SU-DHL-6 (cell line): ENCODE results near the gene DCXR.

Experiments used
- H2AFZ ChIP-seq: fragments of 200-600 bp; sonication (generic); 2 replicates; pipeline ENCODE4 v1.6.1; 2014; ENCODE audit warnings: low read depth, mild to moderate bottlenecking, moderate library complexity, mixed read lengths, antibody characterized with exemption, low read length; ENCODE audit not compliant: severe bottlenecking
- H3F3A ChIP-seq: fragments of 200-600 bp; shearing (Covaris generic); 2 replicates; pipeline ENCODE4 v1.6.0; 2016; ENCODE audit warnings: antibody characterized with exemption, mild to moderate bottlenecking; ENCODE audit not compliant: insufficient read depth
- H3K27ac ChIP-seq: fragments of 200-600 bp; sonication (generic); 2 replicates; pipeline ENCODE4 v1.5.1; 2016; ENCODE audit warnings: low read depth, mild to moderate bottlenecking, low read length, moderate library complexity, mixed read lengths
- H3K27me3 ChIP-seq: fragments of 200-600 bp; sonication (generic), shearing (Covaris generic); 2 replicates; pipeline ENCODE4 v1.6.0; 2014; ENCODE audit warnings: mild to moderate bottlenecking, low read length
- H3K36me3 ChIP-seq: fragments of 200-600 bp; sonication (generic); 2 replicates; pipeline ENCODE4 v1.6.1; 2014; ENCODE audit warnings: mild to moderate bottlenecking, low read length, mixed read lengths
- H3K4me2 ChIP-seq: fragments of 300-600, 200-600 bp; shearing (Covaris generic), sonication (generic); 2 replicates; pipeline ENCODE4 v1.6.0; 2014; ENCODE audit warnings: low read length, low read depth, mild to moderate bottlenecking; ENCODE audit not compliant: poor library complexity, severe bottlenecking
- H3K4me3 ChIP-seq: fragments of 200-600 bp; sonication (generic); 2 replicates; pipeline ENCODE4 v1.5.1; 2014; ENCODE audit warnings: antibody characterized with exemption, low read length, mild to moderate bottlenecking, mixed read lengths; ENCODE audit not compliant: insufficient read depth, poor library complexity, severe bottlenecking
- H3K79me2 ChIP-seq: fragments of 200-600 bp; sonication (generic); 2 replicates; pipeline ENCODE4 v1.6.1; 2014; ENCODE audit warnings: mild to moderate bottlenecking, low read length, moderate library complexity; ENCODE audit not compliant: insufficient read depth
- H3K9ac ChIP-seq: fragments of 200-600 bp; sonication (generic); 2 replicates; pipeline ENCODE4 v1.7.0; 2014; ENCODE audit warnings: mild to moderate bottlenecking, low read length
- H3K9me2 ChIP-seq: fragments of 200-600 bp; sonication (generic); replicated peaks from 2 replicates; pipeline ENCODE4 v1.6.1; 2014; ENCODE audit warnings: low read length; ENCODE audit not compliant: insufficient read depth
- H3K9me3 ChIP-seq: fragments of 200-600 bp; sonication (generic); 2 replicates; pipeline ENCODE4 v1.6.1; 2014; ENCODE audit warnings: low read length, mixed read lengths; ENCODE audit not compliant: insufficient read depth
- H4K20me1 ChIP-seq: fragments of 200-600 bp; sonication (generic); 2 replicates; pipeline ENCODE4 v1.6.1; 2014; ENCODE audit warnings: low read depth, mild to moderate bottlenecking, antibody characterized with exemption, low read length, moderate library complexity, mixed read lengths
- CTCF ChIP-seq: fragments of 200-600 bp; sonication (generic); IDR thresholded peaks from one replicate; pipeline ENCODE4 v1.5.1; 2017; ENCODE audit warnings: antibody characterized with exemption, mild to moderate bottlenecking, low read length, moderate library complexity; ENCODE audit not compliant: insufficient read depth, poor library complexity, severe bottlenecking
- EZH2phosphoT487 ChIP-seq: fragments of 200-600 bp; sonication (generic), shearing (Covaris generic); conservative IDR thresholded peaks from 2 replicates; pipeline ENCODE4 v1.6.1; 2018; ENCODE audit warnings: mild to moderate bottlenecking, antibody characterized with exemption, low read length, moderate library complexity, mixed read lengths

The DCXR gene

GRCh38 chr17:82037092-82037888 lies at the start of gene DCXR:
TSS of gene DCXR (minus strand) at chr17:82037697. CDS start at chr17:82037682, 15 bp downstream.
- peak within 1 kb of the TSS; percentile 55 for H3K27ac ChIP-seq
- H3K4me3 ChIP-seq, result peak within 1 kb of the TSS; percentile 94
- H2AFZ ChIP-seq, result peak within 1 kb of the TSS; percentile 87
- H3K4me2 ChIP-seq, result peak within 1 kb of the TSS; percentile 96
- no peaks in the 10 kb centered on the region for H3K27me3 ChIP-seq
- H3K9ac ChIP-seq, result peak within 1 kb of the TSS; percentile 92
- H3K79me2 ChIP-seq, result peaks cover 11% of the 10 kb centered on the region
- H3K9me3 ChIP-seq, result no peaks in the 10 kb centered on the region
- peaks cover 9% of the 10 kb centered on the region; the same call in 1 of the 2 replicates for H3F3A ChIP-seq
- no peaks in the 10 kb centered on the region for H3K36me3 ChIP-seq
- TF ChIP-seq CTCF (peak; percentile 49), EZH2phosphoT487 (no peak)
- no peaks in the 10 kb centered on the region for H3K9me2 ChIP-seq
- peaks cover 4% of the 10 kb centered on the region; the same call in 1 of the 2 replicates for H4K20me1 ChIP-seq

GRCh38 chr17:82085931-82086764 lies 48.7 kb upstream of the DCXR start:
- Histone ChIP-seq H4K20me1 (no peaks in the 10 kb centered on the region), H3K36me3 (no peaks in the 10 kb centered on the region), H3K27ac (no peak overlapping the region), H3F3A (no peaks in the 10 kb centered on the region), H2AFZ (no peak overlapping the region), H3K27me3 (no peaks in the 10 kb centered on the region), H3K79me2 (no peaks in the 10 kb centered on the region), H3K4me2 (no peak overlapping the region), H3K4me3 (no peak overlapping the region), H3K9me2 (no peaks in the 10 kb centered on the region), H3K9ac (no peak overlapping the region), H3K9me3 (no peaks in the 10 kb centered on the region)
- no peak for TF ChIP-seq CTCF
- no peak for TF ChIP-seq EZH2phosphoT487

- Histone ChIP-seq H3K9ac (no peak overlapping the region), H3K36me3 (no peaks in the 10 kb centered on the region), H3K79me2 (no peaks in the 10 kb centered on the region), H3K4me2 (no peak overlapping the region), H3K9me3 (no peaks in the 10 kb centered on the region), H3K27ac (no peak overlapping the region), H3K9me2 (no peaks in the 10 kb centered on the region), H3K27me3 (no peaks in the 10 kb centered on the region), H3K4me3 (no peak overlapping the region), H4K20me1 (no peaks in the 10 kb centered on the region), H3F3A (no peaks in the 10 kb centered on the region), H2AFZ (no peak overlapping the region)
- TF ChIP-seq EZH2phosphoT487 (no peak), CTCF (no peak)
Measured at GRCh38 chr17:82085031-82085861, 47.7 kb upstream of the DCXR start.
